ENCODE results near the gene C1orf35.

The C1orf35 gene

DNA sequence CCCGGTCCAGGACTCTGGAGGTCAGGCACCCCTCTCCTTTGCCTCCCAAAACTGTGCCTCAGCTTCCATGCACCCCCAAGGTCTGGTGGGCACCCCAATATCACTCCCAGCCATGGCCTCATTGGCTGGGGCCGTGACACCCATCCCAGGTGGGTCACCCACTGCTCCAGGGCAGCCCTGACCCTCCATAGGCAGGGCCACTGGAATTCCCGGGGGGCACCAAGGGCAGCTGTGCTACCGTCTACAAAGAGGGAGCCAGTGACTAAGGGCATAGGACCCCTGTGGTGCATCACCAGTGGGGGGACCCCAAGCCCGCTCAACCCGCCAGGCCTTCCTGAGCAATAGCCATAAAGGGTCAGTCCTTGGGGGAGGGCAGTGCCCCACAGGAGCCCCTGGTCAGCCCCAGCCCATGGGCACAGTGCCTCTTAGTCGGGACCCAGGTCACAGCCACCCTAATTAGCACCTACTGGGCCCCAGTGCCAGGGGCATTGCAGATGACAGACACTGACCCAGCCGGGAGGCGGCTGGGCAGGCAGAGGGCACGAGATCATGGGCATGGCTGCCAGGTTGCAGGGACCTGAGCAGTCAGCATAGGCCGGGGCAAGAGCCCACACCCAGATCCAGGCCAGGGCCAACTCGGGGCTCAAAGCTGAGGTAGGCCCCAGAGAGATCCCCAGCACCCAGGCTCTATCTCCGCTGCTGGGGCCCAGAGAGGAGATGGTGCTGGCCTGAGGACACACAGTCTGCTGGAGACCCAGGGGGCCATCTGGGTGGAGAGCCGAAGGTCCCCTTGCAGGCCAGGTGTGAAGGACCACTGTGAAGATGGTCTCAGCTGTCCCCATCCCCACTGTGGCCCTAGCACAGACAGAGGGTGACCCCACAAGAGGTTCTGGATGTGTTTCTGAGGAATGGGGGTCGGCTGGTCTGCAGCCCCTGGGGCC is 39.6 kb downstream of the C1orf35 start:
- DNase-seq: no peak

DNA sequence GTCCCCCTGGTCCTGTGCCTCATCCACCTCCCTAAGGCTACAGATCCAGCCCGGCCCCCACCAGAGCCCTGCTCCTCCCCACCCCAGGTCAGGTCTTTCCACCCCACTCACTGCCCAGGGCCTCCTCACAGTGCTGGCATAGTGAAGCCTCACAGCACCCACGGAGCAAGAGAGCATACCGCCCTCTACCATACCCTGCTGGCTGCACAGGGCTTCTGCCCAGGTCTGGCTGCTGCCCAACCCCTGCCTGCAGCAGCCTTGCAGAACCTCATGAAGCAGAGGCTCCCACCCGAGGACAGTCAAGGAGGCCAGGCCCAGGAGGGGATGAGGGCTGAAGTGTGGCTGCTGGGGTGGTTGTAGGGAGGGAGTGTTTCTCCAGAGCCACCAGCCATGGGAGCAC is 40.3 kb downstream of the C1orf35 start:
- DNase-seq: no peak

DNA sequence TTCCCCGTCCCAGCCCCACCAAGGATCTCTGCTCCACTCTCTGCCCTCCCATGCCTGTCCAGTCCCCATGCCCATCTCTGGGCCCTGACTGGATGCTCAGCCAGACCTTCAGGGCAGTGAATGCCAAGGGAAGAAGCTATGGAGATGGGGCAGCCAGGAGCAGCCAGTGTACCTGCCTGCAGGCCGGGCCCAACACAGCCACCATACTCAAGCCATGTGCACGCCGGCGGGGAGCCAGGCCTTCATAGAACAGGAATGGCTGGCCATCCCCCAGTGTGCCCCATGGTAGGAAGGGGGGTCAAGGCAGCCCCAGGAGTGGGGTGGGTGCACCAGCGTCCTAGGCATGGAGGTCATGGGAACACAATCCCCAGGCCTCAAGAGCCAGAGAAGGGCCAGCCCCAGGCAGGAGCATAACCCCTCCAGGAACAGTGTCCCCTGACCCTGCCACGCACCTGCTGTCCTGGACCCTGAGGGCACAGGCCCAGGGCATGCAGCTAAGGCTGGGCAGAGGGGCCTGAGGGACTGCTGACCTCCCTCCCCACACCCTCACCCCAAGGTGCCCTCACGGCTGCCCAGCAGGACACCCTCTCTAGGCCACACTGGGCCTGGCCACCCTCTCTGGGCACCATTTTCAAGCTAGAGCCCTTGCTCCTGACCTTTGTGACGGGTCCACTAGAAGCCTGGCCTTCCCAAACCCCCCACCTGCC is 40.9 kb downstream of the C1orf35 start:
- DNase-seq: no peak

DNA sequence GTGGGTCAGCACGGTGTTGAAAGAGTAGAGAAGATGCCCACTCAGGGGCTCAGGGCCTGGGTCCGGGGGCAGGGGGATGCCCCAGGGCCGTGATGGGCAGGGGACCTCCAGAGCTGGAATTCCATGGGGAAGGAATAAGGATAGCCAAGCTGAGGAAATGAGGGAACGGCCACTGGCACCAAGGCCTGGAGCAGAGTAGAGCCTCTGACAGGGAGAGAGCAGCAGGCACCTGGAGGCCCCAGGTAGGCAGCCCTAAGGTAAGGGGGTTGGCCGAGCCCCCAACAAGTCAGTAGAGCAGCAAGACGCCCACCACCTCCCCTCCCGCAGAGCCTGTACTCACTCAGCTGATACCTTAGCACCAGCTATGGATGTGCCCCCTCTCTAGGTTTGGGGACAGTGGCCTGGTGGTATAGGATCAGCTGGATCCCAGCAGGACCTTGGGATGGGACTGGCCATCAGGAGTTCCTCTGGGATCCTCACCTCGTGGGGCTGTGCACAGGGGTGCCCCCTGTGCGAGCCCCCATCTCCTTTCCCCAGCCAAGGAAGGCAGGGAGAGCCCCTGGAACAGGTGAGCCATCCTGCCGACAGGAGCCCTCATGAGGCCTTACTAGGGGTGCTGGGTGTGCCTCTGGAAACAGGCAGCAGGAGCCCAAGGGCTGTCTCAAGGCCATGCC is 41.6 kb downstream of the C1orf35 start:
- no peak for DNase-seq

DNA sequence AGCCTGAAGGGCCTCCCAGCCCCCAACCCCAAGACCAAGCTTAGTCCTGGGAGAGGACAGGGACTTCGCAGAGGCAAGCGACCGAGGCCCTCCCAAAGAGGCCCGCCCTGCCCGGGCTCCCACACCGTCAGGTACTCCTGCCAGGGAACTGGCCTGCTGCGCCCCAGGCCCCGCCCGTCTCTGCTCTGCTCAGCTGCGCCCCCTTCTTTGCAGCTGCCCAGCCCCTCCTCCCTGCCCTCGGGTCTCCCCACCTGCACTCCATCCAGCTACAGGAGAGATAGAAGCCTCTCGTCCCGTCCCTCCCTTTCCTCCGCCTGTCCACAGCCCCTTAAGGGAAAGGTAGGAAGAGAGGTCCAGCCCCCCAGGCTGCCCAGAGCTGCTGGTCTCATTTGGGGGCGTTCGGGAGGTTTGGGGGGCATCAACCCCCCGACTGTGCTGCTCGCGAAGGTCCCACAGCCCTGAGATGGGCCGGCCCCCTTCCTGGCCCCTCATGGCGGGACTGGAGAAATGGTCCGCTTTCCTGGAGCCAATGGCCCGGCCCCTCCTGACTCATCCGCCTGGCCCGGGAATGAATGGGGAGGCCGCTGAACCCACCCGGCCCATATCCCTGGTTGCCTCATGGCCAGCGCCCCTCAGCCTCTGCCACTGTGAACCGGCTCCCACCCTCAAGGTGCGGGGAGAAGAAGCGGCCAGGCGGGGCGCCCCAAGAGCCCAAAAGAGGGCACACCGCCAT is 42.5 kb downstream of the C1orf35 start:
- DNase-seq: no peak

DNA sequence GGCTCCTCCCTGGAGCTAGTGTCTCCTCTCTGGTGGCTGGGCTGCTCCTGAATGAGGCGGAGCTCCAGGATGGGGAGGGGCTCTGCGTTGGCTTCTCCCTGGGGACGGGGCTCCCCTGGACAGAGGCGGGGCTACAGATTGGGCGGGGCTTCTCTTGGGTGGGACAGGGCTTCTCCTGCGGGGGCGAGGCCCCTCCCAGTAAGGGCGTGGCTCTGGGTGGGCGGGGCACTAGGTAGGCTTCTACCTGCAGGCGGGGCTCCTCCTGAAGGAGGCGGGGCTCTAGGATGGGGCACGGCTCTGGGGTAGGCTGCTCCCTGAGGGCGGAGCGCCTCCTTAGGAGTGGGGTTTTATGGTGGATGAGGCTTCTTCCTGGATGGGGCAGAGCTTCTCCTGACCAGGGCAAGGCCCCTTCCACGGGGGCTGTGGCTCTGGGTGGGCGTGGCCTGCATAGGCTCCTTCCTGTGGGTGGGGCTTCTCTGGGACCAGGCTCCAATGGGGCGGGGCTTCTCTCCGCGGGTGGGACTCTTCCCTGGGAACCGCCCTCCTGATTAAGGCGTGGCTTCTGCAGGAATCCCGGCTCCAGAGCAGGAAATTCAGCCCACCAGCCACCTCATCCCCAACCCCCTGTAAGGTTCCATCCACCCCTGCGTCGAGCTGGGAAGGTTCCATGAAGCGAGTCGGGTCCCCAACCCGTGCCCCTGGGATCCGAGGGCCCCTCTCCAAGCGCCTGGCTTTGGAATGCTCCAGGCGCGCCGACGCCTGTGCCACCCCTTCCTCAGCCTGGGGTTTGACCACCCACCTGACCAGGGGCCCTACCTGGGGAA is 43.3 kb downstream of the C1orf35 start:
- peak; percentile 54 for DNase-seq

DNA sequence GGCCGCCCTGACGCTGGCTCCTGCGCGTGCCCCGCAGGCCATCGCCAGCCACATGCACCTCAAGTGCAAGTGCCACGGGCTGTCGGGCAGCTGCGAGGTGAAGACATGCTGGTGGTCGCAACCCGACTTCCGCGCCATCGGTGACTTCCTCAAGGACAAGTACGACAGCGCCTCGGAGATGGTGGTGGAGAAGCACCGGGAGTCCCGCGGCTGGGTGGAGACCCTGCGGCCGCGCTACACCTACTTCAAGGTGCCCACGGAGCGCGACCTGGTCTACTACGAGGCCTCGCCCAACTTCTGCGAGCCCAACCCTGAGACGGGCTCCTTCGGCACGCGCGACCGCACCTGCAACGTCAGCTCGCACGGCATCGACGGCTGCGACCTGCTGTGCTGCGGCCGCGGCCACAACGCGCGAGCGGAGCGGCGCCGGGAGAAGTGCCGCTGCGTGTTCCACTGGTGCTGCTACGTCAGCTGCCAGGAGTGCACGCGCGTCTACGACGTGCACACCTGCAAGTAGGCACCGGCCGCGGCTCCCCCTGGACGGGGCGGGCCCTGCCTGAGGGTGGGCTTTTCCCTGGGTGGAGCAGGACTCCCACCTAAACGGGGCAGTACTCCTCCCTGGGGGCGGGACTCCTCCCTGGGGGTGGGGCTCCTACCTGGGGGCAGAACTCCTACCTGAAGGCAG is 44.0 kb downstream of the C1orf35 start:
- DNase-seq: peak; percentile 42

DNA sequence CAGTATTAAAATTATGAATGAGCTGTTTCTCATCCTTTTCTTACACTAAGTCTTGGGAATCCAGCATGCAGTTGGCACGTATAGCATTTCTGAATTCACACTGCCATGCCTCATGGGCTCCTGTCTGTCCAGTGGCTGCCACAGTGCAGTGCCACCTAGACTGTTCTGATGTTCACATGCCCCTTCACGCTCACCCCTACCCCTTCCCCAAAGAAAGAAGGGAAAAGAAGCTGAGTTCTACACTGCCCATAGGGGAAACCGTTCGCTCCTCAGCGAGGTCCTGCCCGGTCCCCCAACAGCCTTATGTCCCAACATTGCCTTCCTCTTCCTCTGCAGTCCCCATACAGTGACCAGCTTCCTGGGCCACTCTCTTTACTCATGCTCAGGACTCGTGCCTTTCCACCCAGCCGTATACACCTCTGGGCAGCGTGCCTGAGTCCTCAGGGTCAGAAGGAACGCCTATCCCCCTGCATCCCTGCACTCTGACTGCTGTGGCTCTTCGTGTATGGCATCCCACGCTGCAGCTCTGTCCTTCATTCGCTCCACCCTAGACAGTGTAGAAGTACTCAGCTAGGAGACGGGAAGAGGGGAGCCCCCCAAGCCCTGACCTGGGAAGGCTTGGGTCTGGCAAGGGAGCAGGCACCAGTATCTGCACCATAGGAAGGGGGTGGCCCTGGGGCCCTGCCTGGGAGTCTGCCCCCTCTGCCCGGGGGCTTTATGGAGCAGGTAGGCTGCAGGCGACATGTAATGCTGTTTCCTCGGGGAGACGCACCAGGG is 44.8 kb downstream of the C1orf35 start:
- no peak for DNase-seq

All from right kidney (tissue), 1 donor.